ENCODE data around the gene PTGER1. TPM values are rescaled to one million over a fixed set of nuclear protein-coding genes. Genes with fewer than 3 reads are reported as not detected.

The PTGER1 gene
- total and polyA plus RNA-seq, 9 of the 15 experiments (the other 6 are each of a cell fraction or from before 2014, with no cell fraction given) = 0.06 to 0.36 (median 0.31) TPM; not detected in 5

- TF ChIP-seq FIP1L1 (IDR thresholded peaks at IDR 0.05; ENCODE audit: low read depth, low read length, poor library complexity, severe bottlenecking) (no peak), ZNF23 (CRISPR knock-in tag; IDR thresholded peaks at IDR 0.05) (no peak), RBM22 (IDR thresholded peaks at IDR 0.05; ENCODE audit: low read depth, low read length, poor library complexity, severe bottlenecking) (no peak), HDGF (IDR thresholded peaks at IDR 0.05) (peak; percentile 35; the same call in 1 of the 2 replicates), FOXJ2 (tag; IDR thresholded peaks at IDR 0.05) (no peak), HMG20A (CRISPR knock-in tag; conservative IDR thresholded peaks at IDR 0.05) (no peak), XRCC5 (IDR thresholded peaks at IDR 0.05; ENCODE audit: low read depth, low read length) (no peak), SPI1 (IDR thresholded peaks at IDR 0.05; ENCODE audit: borderline replicate concordance, low read depth, low read length) (0 out of 2 replicates have a peak, but pooled peaks have one; percentile 41), ZBED1 (IDR thresholded peaks at IDR 0.05) (no peak), ZNF740 (CRISPR knock-in tag; IDR thresholded peaks at IDR 0.05) (no peak), ZNF740 (tag; IDR thresholded peaks at IDR 0.05) (no peak), ETV5 (CRISPR knock-in tag; IDR thresholded peaks at IDR 0.05; ENCODE audit: low read depth) (peak; percentile 94), BRF2 (IDR thresholded peaks at IDR 0.05; ENCODE audit: borderline replicate concordance, insufficient read depth, insufficient read length) (no peak), CXXC5 (CRISPR knock-in tag; IDR thresholded peaks at IDR 0.05) (no peak), ZNF224 (CRISPR knock-in tag; IDR thresholded peaks at IDR 0.05) (no peak), ZNF311 (CRISPR knock-in tag; IDR thresholded peaks at IDR 0.05) (no peak), PHB (CRISPR knock-in tag; IDR thresholded peaks at IDR 0.05) (no peak), EGR1 (conservative IDR thresholded peaks at IDR 0.05) (no peak), HEY1 (CRISPR knock-in tag; IDR thresholded peaks at IDR 0.05; ENCODE audit: borderline replicate concordance) (no peak), KAT7 (CRISPR knock-in tag; IDR thresholded peaks at IDR 0.05; ENCODE audit: borderline replicate concordance) (0 out of 2 replicates have a peak, but pooled peaks have one; percentile 50), PHTF2 (CRISPR knock-in tag; IDR thresholded peaks at IDR 0.05) (no peak), SMARCB1 (IDR thresholded peaks at IDR 0.05; ENCODE audit: insufficient read length, low read depth) (no peak), TAF7 (tag; IDR thresholded peaks at IDR 0.05) (no peak), ZNF79 (CRISPR knock-in tag; IDR thresholded peaks at IDR 0.05; ENCODE audit: low read depth) (no peak), MTA1 (IDR thresholded peaks at IDR 0.05; ENCODE audit: borderline replicate concordance) (no peak), PHF8 (IDR thresholded peaks at IDR 0.05; ENCODE audit: borderline replicate concordance, low read length) (no peak; the same call in 1 of the 2 replicates), PTTG1 (tag; IDR thresholded peaks at IDR 0.05; ENCODE audit: low read depth) (no peak)
- TF ChIP-seq, protein P1, sequence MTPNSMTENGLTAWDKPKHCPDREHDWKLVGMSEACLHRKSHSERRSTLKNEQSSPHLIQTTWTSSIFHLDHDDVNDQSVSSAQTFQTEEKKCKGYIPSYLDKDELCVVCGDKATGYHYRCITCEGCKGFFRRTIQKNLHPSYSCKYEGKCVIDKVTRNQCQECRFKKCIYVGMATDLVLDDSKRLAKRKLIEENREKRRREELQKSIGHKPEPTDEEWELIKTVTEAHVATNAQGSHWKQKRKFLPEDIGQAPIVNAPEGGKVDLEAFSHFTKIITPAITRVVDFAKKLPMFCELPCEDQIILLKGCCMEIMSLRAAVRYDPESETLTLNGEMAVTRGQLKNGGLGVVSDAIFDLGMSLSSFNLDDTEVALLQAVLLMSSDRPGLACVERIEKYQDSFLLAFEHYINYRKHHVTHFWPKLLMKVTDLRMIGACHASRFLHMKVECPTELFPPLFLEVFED (CRISPR knock-in tag; conservative IDR thresholded peaks at IDR 0.05) = no peak
Observed at GRCh38 chr19:14434543-14435319, 40.4 kb downstream of the PTGER1 start (continued).
